IPS-20b (cell line): Measurements from ENCODE around the gene DIAPH3.

Source experiments
- H3K27ac ChIP-seq: one replicate; pipeline ENCODE4 v1.5.1; 2013; ENCODE audit warnings: low read length
- H3K27me3 ChIP-seq: 2 replicates; pipeline ENCODE4 v1.6.1; 2013; ENCODE audit warnings: mild to moderate bottlenecking, low read length, inconsistent platforms; ENCODE audit not compliant: insufficient read depth
- H3K36me3 ChIP-seq: 2 replicates; pipeline ENCODE4 v1.6.1; 2013; ENCODE audit warnings: low read depth, mild to moderate bottlenecking, inconsistent platforms, low read length, moderate library complexity; ENCODE audit not compliant: insufficient read depth
- H3K4me1 ChIP-seq: 2 replicates; pipeline ENCODE4 v1.6.1; 2013; ENCODE audit warnings: mild to moderate bottlenecking, control low read depth, inconsistent platforms, low read length, moderate library complexity; ENCODE audit not compliant: insufficient read depth
- H3K4me3 ChIP-seq: 2 replicates; pipeline ENCODE4 v1.5.1; 2013; ENCODE audit warnings: mild to moderate bottlenecking, low read length, inconsistent platforms
- H3K9ac ChIP-seq: 2 replicates; pipeline ENCODE4 v1.6.1; 2013; ENCODE audit warnings: low read depth, mild to moderate bottlenecking, inconsistent platforms, low read length, moderate library complexity
- H3K9me3 ChIP-seq: 2 replicates; pipeline ENCODE4 v1.6.1; 2013; ENCODE audit warnings: mild to moderate bottlenecking, low read depth, low read length, inconsistent platforms; ENCODE audit not compliant: insufficient read depth

DIAPH3 gene

DNA sequence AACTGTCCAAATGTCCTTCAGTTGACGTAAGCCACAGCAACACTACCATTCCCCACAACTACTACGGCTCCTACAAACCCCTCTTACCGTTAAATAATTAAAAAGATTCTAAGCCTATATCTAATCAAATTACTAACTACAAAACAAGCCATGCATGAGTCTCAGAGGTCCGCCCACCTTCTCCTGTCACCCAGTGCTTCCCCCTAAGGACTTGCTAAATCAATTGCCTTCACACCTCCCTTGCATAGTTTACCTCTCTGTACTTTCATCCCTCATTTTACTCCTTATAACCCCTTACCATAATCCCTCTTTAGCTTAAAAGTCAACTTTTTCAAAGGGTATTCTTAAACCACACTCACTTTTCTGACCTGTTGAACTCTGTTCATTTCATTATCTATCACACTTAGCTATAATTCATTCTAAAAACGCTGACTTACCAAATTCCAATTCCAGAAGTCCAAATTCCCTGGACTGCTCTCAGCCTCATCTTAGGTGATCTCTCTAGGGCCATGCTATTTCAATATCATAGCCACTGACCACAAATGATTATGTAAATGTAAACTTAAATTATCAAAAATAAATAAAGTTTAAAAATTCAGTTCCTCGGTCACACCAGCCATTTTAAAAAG lies 187.8 kb downstream of the DIAPH3 start:
- Histone ChIP-seq H3K27me3 (no peaks in the 10 kb centered on the region), H3K36me3 (no peaks in the 10 kb centered on the region), H3K9ac (no peak overlapping the region), H3K4me1 (no peaks in the 10 kb centered on the region), H3K27ac (no peak overlapping the region), H3K4me3 (no peak overlapping the region), H3K9me3 (no peaks in the 10 kb centered on the region)

- Histone ChIP-seq H3K9me3 (no peaks in the 10 kb centered on the region), H3K36me3 (peaks cover 3% of the 10 kb centered on the region; the same call in 1 of the 2 replicates), H3K27me3 (no peaks in the 10 kb centered on the region), H3K9ac (no peak overlapping the region), H3K4me3 (no peak overlapping the region), H3K27ac (no peak overlapping the region), H3K4me1 (no peaks in the 10 kb centered on the region)
These were observed 192.9 kb downstream of the DIAPH3 start for GRCh38 chr13:59970847-59971246.

- H3K9me3 ChIP-seq: no peaks in the 10 kb centered on the region
- no peak overlapping the region for H3K4me3 ChIP-seq
- H3K4me1 ChIP-seq: no peaks in the 10 kb centered on the region; the same call in 1 of the 2 replicates
- H3K27me3 ChIP-seq: no peaks in the 10 kb centered on the region
- H3K36me3 ChIP-seq: no peaks in the 10 kb centered on the region
- no peak overlapping the region for H3K27ac ChIP-seq
- no peak overlapping the region for H3K9ac ChIP-seq
These were observed 199.9 kb downstream of the DIAPH3 start for GRCh38 chr13:59963827-59964226.

GRCh38 chr13:59963383-59963782 lies 200.3 kb downstream of the DIAPH3 start:
- no peaks in the 10 kb centered on the region for H3K27me3 ChIP-seq
- H3K9ac ChIP-seq: no peak overlapping the region
- H3K9me3 ChIP-seq: no peaks in the 10 kb centered on the region
- H3K4me3 ChIP-seq: no peak overlapping the region
- H3K36me3 ChIP-seq: no peaks in the 10 kb centered on the region
- H3K27ac ChIP-seq: no peak overlapping the region
- no peaks in the 10 kb centered on the region; the same call in 1 of the 2 replicates for H3K4me1 ChIP-seq

DNA sequence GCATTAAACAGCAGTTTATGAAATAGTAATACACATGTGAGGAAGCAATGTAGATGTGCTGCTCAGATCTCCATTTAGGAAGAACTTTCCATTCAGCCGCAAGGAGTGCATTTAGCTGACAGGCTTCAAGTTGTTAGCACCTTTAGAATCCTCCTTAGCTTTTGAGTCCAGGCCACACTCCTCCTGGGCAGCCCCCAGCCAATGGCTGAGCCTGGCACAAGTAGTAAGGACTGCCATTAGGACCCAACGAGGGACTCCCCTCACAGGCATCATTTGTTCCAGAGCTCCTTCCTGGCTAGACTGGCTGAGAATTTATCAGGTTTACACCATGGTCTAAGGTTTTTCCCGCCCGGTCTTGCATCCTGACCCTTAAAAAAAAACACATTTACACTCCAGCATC lies 201.4 kb downstream of the DIAPH3 start:
- Histone ChIP-seq H3K36me3 (no peaks in the 10 kb centered on the region), H3K9ac (no peak overlapping the region), H3K4me3 (no peak overlapping the region), H3K27me3 (no peaks in the 10 kb centered on the region), H3K9me3 (no peaks in the 10 kb centered on the region), H3K4me1 (no peaks in the 10 kb centered on the region; the same call in 1 of the 2 replicates), H3K27ac (no peak overlapping the region)

DNA sequence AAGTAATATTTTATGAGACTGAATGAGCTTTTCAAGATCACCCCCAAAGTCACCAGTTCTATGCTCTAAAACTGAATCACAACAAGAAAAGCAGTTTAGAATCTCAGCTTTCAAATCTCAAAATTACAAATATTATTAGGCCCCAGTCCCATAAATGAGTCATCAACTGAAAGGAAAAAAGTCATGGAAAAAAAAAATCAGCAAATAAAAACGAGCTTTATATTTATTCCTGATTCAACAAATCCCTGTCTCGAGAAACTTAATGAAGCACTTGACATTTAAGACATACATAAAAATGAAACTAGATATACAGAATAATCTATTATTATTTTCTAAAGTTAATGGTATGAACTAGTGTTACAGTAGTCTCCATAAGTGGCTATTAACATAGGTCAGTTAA lies 203.0 kb downstream of the DIAPH3 start:
- H3K36me3 ChIP-seq: no peaks in the 10 kb centered on the region
- H3K9me3 ChIP-seq: no peaks in the 10 kb centered on the region
- H3K4me3 ChIP-seq: no peak overlapping the region
- H3K9ac ChIP-seq: no peak overlapping the region
- no peaks in the 10 kb centered on the region; the same call in 1 of the 2 replicates for H3K4me1 ChIP-seq
- H3K27ac ChIP-seq: no peak overlapping the region
- no peaks in the 10 kb centered on the region for H3K27me3 ChIP-seq

GRCh38 chr13:59957438-59957837 lies 206.3 kb downstream of the DIAPH3 start:
- Histone ChIP-seq H3K9ac (no peak overlapping the region), H3K4me1 (no peaks in the 10 kb centered on the region; the same call in 1 of the 2 replicates), H3K27ac (no peak overlapping the region), H3K9me3 (no peaks in the 10 kb centered on the region), H3K36me3 (no peaks in the 10 kb centered on the region), H3K4me3 (no peak overlapping the region), H3K27me3 (no peaks in the 10 kb centered on the region)

GRCh38 chr13:59954601-59955000 lies 209.1 kb downstream of the DIAPH3 start:
- no peaks in the 10 kb centered on the region for H3K4me1 ChIP-seq
- H3K27ac ChIP-seq: no peak overlapping the region
- H3K9ac ChIP-seq: no peak overlapping the region
- no peaks in the 10 kb centered on the region for H3K9me3 ChIP-seq
- no peaks in the 10 kb centered on the region for H3K27me3 ChIP-seq
- no peaks in the 10 kb centered on the region for H3K36me3 ChIP-seq
- no peak overlapping the region for H3K4me3 ChIP-seq

GRCh38 chr13:59951011-59951410 lies 212.7 kb downstream of the DIAPH3 start:
- Histone ChIP-seq H3K4me1 (no peaks in the 10 kb centered on the region), H3K27me3 (no peaks in the 10 kb centered on the region), H3K36me3 (no peaks in the 10 kb centered on the region), H3K9me3 (no peaks in the 10 kb centered on the region), H3K27ac (no peak overlapping the region), H3K4me3 (no peak overlapping the region), H3K9ac (no peak overlapping the region)

GRCh38 chr13:59950266-59950665 lies 213.5 kb downstream of the DIAPH3 start:
- Histone ChIP-seq H3K27ac (no peak overlapping the region), H3K4me1 (no peaks in the 10 kb centered on the region), H3K9me3 (no peaks in the 10 kb centered on the region), H3K4me3 (no peak overlapping the region), H3K9ac (no peak overlapping the region), H3K27me3 (no peaks in the 10 kb centered on the region), H3K36me3 (no peaks in the 10 kb centered on the region)

- no peak overlapping the region for H3K9ac ChIP-seq
- no peaks in the 10 kb centered on the region for H3K9me3 ChIP-seq
- no peak overlapping the region for H3K4me3 ChIP-seq
- H3K27ac ChIP-seq: no peak overlapping the region
- H3K4me1 ChIP-seq: no peaks in the 10 kb centered on the region
- no peaks in the 10 kb centered on the region for H3K36me3 ChIP-seq
- no peaks in the 10 kb centered on the region for H3K27me3 ChIP-seq
These were observed 215.0 kb downstream of the DIAPH3 start for GRCh38 chr13:59948686-59949085.

GRCh38 chr13:59946944-59947343 lies 216.8 kb downstream of the DIAPH3 start:
- Histone ChIP-seq H3K9ac (no peak overlapping the region), H3K9me3 (no peaks in the 10 kb centered on the region), H3K4me1 (no peaks in the 10 kb centered on the region), H3K36me3 (no peaks in the 10 kb centered on the region), H3K27ac (no peak overlapping the region), H3K27me3 (no peaks in the 10 kb centered on the region), H3K4me3 (no peak overlapping the region)
